ENCODE data around the gene PSMB3.

PSMB3 gene

GRCh38 chr17:38741461-38741860, 11.1 kb upstream of the PSMB3 start:
- H3K4me3 ChIP-seq (ENCODE audit: low read length) = no peak overlapping the region
- H3K9ac ChIP-seq (ENCODE audit: low read length) = no peak overlapping the region
- no peaks in the 10 kb centered on the region for H3K9me3 ChIP-seq (ENCODE audit: control insufficient read depth, low read length)
- H3K36me3 ChIP-seq (ENCODE audit: control insufficient read depth, insufficient read depth, low read length) = peaks cover 9% of the 10 kb centered on the region
- H3K4me1 ChIP-seq (ENCODE audit: control insufficient read depth, insufficient read depth, low read length) = peaks cover 36% of the 10 kb centered on the region
- no peaks in the 10 kb centered on the region for H3K27me3 ChIP-seq (ENCODE audit: control insufficient read depth, insufficient read depth, low read length)

- peaks cover 9% of the 10 kb centered on the region for H3K36me3 ChIP-seq (ENCODE audit: control insufficient read depth, insufficient read depth, low read length)
- no peaks in the 10 kb centered on the region for H3K9me3 ChIP-seq (ENCODE audit: control insufficient read depth, low read length)
- peaks cover 42% of the 10 kb centered on the region for H3K4me1 ChIP-seq (ENCODE audit: control insufficient read depth, insufficient read depth, low read length)
- peak overlapping the region; percentile 57 for H3K9ac ChIP-seq (ENCODE audit: low read length)
- H3K27me3 ChIP-seq (ENCODE audit: control insufficient read depth, insufficient read depth, low read length) = no peaks in the 10 kb centered on the region
- no peak overlapping the region for H3K4me3 ChIP-seq (ENCODE audit: low read length)
Measured at GRCh38 chr17:38741921-38742410, 10.6 kb upstream of the PSMB3 start.

GRCh38 chr17:38742411-38743308, 9.9 kb upstream of the PSMB3 start:
- no peaks in the 10 kb centered on the region for H3K27me3 ChIP-seq (ENCODE audit: control insufficient read depth, insufficient read depth, low read length)
- peaks cover 45% of the 10 kb centered on the region for H3K4me1 ChIP-seq (ENCODE audit: control insufficient read depth, insufficient read depth, low read length)
- H3K36me3 ChIP-seq (ENCODE audit: control insufficient read depth, insufficient read depth, low read length) = peaks cover 9% of the 10 kb centered on the region
- H3K9ac ChIP-seq (ENCODE audit: low read length) = peak overlapping the region; percentile 57
- H3K4me3 ChIP-seq (ENCODE audit: low read length) = no peak overlapping the region
- H3K9me3 ChIP-seq (ENCODE audit: control insufficient read depth, low read length) = no peaks in the 10 kb centered on the region

GRCh38 chr17:38743556-38744171, 8.9 kb upstream of the PSMB3 start:
- H3K4me3 ChIP-seq (ENCODE audit: low read length) = no peak overlapping the region
- no peak overlapping the region for H3K9ac ChIP-seq (ENCODE audit: low read length)
- H3K4me1 ChIP-seq (ENCODE audit: control insufficient read depth, insufficient read depth, low read length) = peaks cover 45% of the 10 kb centered on the region
- no peaks in the 10 kb centered on the region for H3K9me3 ChIP-seq (ENCODE audit: control insufficient read depth, low read length)
- peaks cover under 1% of the 10 kb centered on the region for H3K36me3 ChIP-seq (ENCODE audit: control insufficient read depth, insufficient read depth, low read length)
- no peaks in the 10 kb centered on the region for H3K27me3 ChIP-seq (ENCODE audit: control insufficient read depth, insufficient read depth, low read length)

GRCh38 chr17:38745545-38745944, 7.0 kb upstream of the PSMB3 start:
- H3K4me1 ChIP-seq (ENCODE audit: control insufficient read depth, insufficient read depth, low read length) = peaks cover 54% of the 10 kb centered on the region
- H3K36me3 ChIP-seq (ENCODE audit: control insufficient read depth, insufficient read depth, low read length) = no peaks in the 10 kb centered on the region
- no peak overlapping the region for H3K9ac ChIP-seq (ENCODE audit: low read length)
- no peaks in the 10 kb centered on the region for H3K9me3 ChIP-seq (ENCODE audit: control insufficient read depth, low read length)
- H3K4me3 ChIP-seq (ENCODE audit: low read length) = no peak overlapping the region
- H3K27me3 ChIP-seq (ENCODE audit: control insufficient read depth, insufficient read depth, low read length) = no peaks in the 10 kb centered on the region

- Histone ChIP-seq H3K9ac (ENCODE audit: low read length) (peak overlapping the region; percentile 76), H3K36me3 (ENCODE audit: control insufficient read depth, insufficient read depth, low read length) (no peaks in the 10 kb centered on the region), H3K4me3 (ENCODE audit: low read length) (no peak overlapping the region), H3K9me3 (ENCODE audit: control insufficient read depth, low read length) (no peaks in the 10 kb centered on the region), H3K4me1 (ENCODE audit: control insufficient read depth, insufficient read depth, low read length) (peaks cover 53% of the 10 kb centered on the region), H3K27me3 (ENCODE audit: control insufficient read depth, insufficient read depth, low read length) (no peaks in the 10 kb centered on the region)
Measured at GRCh38 chr17:38746004-38746848, 6.3 kb upstream of the PSMB3 start.

GRCh38 chr17:38746849-38747462, 5.6 kb upstream of the PSMB3 start:
- Histone ChIP-seq H3K9ac (ENCODE audit: low read length) (peak overlapping the region; percentile 76), H3K4me1 (ENCODE audit: control insufficient read depth, insufficient read depth, low read length) (peaks cover 46% of the 10 kb centered on the region), H3K4me3 (ENCODE audit: low read length) (peak overlapping the region; percentile 4)

GRCh38 chr17:38747463-38748148, 4.9 kb upstream of the PSMB3 start:
- Histone ChIP-seq H3K27me3 (ENCODE audit: control insufficient read depth, insufficient read depth, low read length) (no peaks in the 10 kb centered on the region), H3K36me3 (ENCODE audit: control insufficient read depth, insufficient read depth, low read length) (no peaks in the 10 kb centered on the region), H3K9me3 (ENCODE audit: control insufficient read depth, low read length) (no peaks in the 10 kb centered on the region), H3K4me1 (ENCODE audit: control insufficient read depth, insufficient read depth, low read length) (peaks cover 40% of the 10 kb centered on the region), H3K4me3 (ENCODE audit: low read length) (peak overlapping the region; percentile 37), H3K9ac (ENCODE audit: low read length) (peak overlapping the region; percentile 76)

More at GRCh38 chr17:38746849-38747462, 5.6 kb upstream of the PSMB3 start:
- Histone ChIP-seq H3K27me3 (ENCODE audit: control insufficient read depth, insufficient read depth, low read length) (no peaks in the 10 kb centered on the region), H3K36me3 (ENCODE audit: control insufficient read depth, insufficient read depth, low read length) (no peaks in the 10 kb centered on the region), H3K9me3 (ENCODE audit: control insufficient read depth, low read length) (no peaks in the 10 kb centered on the region)

GRCh38 chr17:38748149-38748891, 4.2 kb upstream of the PSMB3 start, which contains the start of gene PCGF2:
PCGF2 (minus strand) TSS chr17:38748336; CDS start chr17:38740402, 7,934 bp downstream.
- no peaks in the 10 kb centered on the region for H3K27me3 ChIP-seq (ENCODE audit: control insufficient read depth, insufficient read depth, low read length)
- H3K4me3 ChIP-seq (ENCODE audit: low read length) = peak within 1 kb of the TSS; percentile 62
- peak within 1 kb of the TSS; percentile 76 for H3K9ac ChIP-seq (ENCODE audit: low read length)
- no peaks in the 10 kb centered on the region for H3K36me3 ChIP-seq (ENCODE audit: control insufficient read depth, insufficient read depth, low read length)
- no peaks in the 10 kb centered on the region for H3K9me3 ChIP-seq (ENCODE audit: control insufficient read depth, low read length)
- H3K4me1 ChIP-seq (ENCODE audit: control insufficient read depth, insufficient read depth, low read length) = peaks cover 33% of the 10 kb centered on the region

- H3K4me3 ChIP-seq (ENCODE audit: low read length) = peak overlapping the region; percentile 62
- no peaks in the 10 kb centered on the region for H3K27me3 ChIP-seq (ENCODE audit: control insufficient read depth, insufficient read depth, low read length)
- no peaks in the 10 kb centered on the region for H3K9me3 ChIP-seq (ENCODE audit: control insufficient read depth, low read length)
- peaks cover 35% of the 10 kb centered on the region for H3K4me1 ChIP-seq (ENCODE audit: control insufficient read depth, insufficient read depth, low read length)
- no peaks in the 10 kb centered on the region for H3K36me3 ChIP-seq (ENCODE audit: control insufficient read depth, insufficient read depth, low read length)
- H3K9ac ChIP-seq (ENCODE audit: low read length) = peak overlapping the region; percentile 59
Measured at GRCh38 chr17:38748892-38749222, 3.7 kb upstream of the PSMB3 start.

All from mucosa of stomach (tissue), 1 donor.